Testis (tissue), 3 donors: ENCODE data around the gene CHRNB4. TPM values are rescaled to one million over a fixed set of nuclear protein-coding genes. Genes with fewer than 3 reads are reported as not detected.

Experiments used
- DNase-seq: peaks from one replicate; pipeline ENCODE4 v3.0.0-alpha.2; 2019
- H3K27ac ChIP-seq, 2 donors: fragments of 200-600 bp; sonication (generic); one replicate each; pipeline ENCODE4 v1.5.1; 2019
- H3K27me3 ChIP-seq: fragments of 200-600 bp; sonication (generic); one replicate; pipeline ENCODE4 v1.5.1; 2019
- H3K36me3 ChIP-seq: fragments of 200-600 bp; sonication (generic); one replicate; pipeline ENCODE4 v1.5.1; 2017; ENCODE audit warnings: low read depth; ENCODE audit errors: missing control alignments
- H3K4me1 ChIP-seq: fragments of 200-600 bp; sonication (generic); one replicate; pipeline ENCODE4 v1.5.1; 2019
- H3K4me3 ChIP-seq, 2 donors: fragments of 200-600 bp; sonication (generic); one replicate each; pipeline ENCODE4 v1.5.1; 2017 to 2019
- H3K9me3 ChIP-seq: fragments of 200-600 bp; sonication (generic); one replicate; pipeline ENCODE4 v1.5.1; 2017
- POLR2A ChIP-seq: fragments of 450-650 bp; IDR thresholded peaks from one replicate; pipeline ENCODE4 v1.6.1; 2017; ENCODE audit warnings: antibody characterized with exemption, mild to moderate bottlenecking, moderate library complexity
- WGBS, 2 donors: methylation state at CpG; one replicate each; pipeline ENCODE4 v1.1.5; 2018; 5-methylcytosine and 5-hydroxymethylcytosine counted together
- intact Hi-C: fragments of 100-400 bp; cut with DNase I; formaldehyde crosslinking; loops from one replicate; pipeline ENCODE4 v1.15.1; 2023; ENCODE audit warnings: low total_unique reads
- polyA plus RNA-seq: library from polyadenylated mRNA; stranded (reverse); fragments of 350-450 nt; fragmentation: Illumina TruSeq; extraction: RNeasy Lipid Tissue Mini Kit (QIAGEN cat#74804); gene quantifications from one replicate; pipeline ENCODE4 v1.2.3, GENCODE V29; 2014; ENCODE audit warnings: low read depth, low replicate concordance; ENCODE audit not compliant: insufficient read depth
- small RNA-seq, 2 donors: library from RNA; depleted of rRNA; stranded (forward); fragments of <200 nt; gene quantifications; one replicate each; pipeline ENCODE3, GENCODE V24; 2016
- total RNA-seq, 2 donors: library from RNA; depleted of rRNA; stranded (reverse); fragments of >200 nt; gene quantifications; one replicate each; pipeline ENCODE4 v1.2.3, GENCODE V29; 2016
- TF ChIP-seq, protein P1 (sequence below), 3 experiments: fragments of 450-650 bp in 2 of 3; fragments of 200-600 bp in 1 of 3; sonication (generic) in 1 of 3; IDR thresholded peaks; one replicate each; pipeline ENCODE4 v1.5.1; 2016 to 2019; ENCODE audit warnings: antibody characterized with exemption in 3 of 3, mild to moderate bottlenecking in 2 of 3, moderate library complexity in 1 of 3

The CHRNB4 gene
- total and polyA plus RNA-seq, 3 donors from 2014 or later: 7.4 to 13.1 (median 8.0) TPM

DNA sequence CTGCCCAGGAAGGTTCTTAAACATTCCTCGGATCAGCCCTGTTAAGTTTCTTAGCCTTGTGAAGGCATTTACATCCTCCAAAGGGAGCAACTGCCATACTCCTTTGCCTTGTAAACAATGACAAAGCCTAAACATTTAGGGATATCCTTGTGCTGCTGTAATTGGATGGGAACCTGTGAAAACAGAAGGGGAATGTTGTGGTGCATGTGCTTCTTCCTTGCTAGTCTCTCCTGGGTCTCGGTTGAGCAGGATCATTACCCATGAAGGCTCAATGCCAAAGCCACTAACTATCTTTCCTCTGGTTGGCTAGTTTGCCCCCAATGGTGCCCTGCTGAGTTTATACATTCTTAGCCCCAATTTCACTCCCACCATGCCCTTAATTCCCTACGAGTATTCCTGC lies 37.5 kb downstream of the CHRNB4 start:
- Histone ChIP-seq H3K4me1 (no peaks in the 10 kb centered on the region), H3K9me3 (no peaks in the 10 kb centered on the region), H3K27me3 (no peaks in the 10 kb centered on the region), H3K27ac (no peak overlapping the region), H3K36me3 (no peaks in the 10 kb centered on the region), H3K4me3 (no peak overlapping the region)
- 68 to 81% methylated on average over 3 of the region's 3 CpGs for WGBS, 2 donors
- no peak for DNase-seq
- intact Hi-C loops: no loop called here
- TF ChIP-seq POLR2A: no peak
- TF ChIP-seq, protein P1, sequence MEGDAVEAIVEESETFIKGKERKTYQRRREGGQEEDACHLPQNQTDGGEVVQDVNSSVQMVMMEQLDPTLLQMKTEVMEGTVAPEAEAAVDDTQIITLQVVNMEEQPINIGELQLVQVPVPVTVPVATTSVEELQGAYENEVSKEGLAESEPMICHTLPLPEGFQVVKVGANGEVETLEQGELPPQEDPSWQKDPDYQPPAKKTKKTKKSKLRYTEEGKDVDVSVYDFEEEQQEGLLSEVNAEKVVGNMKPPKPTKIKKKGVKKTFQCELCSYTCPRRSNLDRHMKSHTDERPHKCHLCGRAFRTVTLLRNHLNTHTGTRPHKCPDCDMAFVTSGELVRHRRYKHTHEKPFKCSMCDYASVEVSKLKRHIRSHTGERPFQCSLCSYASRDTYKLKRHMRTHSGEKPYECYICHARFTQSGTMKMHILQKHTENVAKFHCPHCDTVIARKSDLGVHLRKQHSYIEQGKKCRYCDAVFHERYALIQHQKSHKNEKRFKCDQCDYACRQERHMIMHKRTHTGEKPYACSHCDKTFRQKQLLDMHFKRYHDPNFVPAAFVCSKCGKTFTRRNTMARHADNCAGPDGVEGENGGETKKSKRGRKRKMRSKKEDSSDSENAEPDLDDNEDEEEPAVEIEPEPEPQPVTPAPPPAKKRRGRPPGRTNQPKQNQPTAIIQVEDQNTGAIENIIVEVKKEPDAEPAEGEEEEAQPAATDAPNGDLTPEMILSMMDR (IDR thresholded peaks at IDR 0.05): no peak

DNA sequence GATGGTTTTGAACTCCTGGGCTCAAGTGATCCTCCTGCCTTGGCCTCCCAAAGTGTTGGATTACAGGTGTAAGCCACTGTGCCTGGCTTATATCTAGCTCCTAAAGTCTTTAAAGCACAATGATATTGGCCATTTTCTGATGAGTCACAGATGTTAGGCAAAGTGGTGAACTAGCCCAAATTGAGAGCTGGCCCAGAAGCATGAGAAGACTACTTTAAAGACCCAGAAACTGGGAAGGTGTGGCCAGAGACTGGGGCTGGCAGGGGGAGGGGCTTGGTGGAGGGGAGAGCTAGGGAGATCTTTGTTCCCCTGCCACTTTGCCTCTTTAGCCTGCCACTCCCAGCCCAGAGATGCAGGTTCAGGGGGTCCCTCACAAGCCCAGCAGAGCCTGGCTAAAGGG lies 41.8 kb downstream of the CHRNB4 start:
- no peaks in the 10 kb centered on the region for H3K36me3 ChIP-seq
- no peaks in the 10 kb centered on the region for H3K27me3 ChIP-seq
- DNase-seq: no peak
- intact Hi-C loops: no loop called here
- H3K4me3 ChIP-seq: no peak overlapping the region
- H3K4me1 ChIP-seq: no peaks in the 10 kb centered on the region
- no peaks in the 10 kb centered on the region for H3K9me3 ChIP-seq
- TF ChIP-seq POLR2A: no peak
- TF ChIP-seq, protein P1 (IDR thresholded peaks at IDR 0.05): no peak
- no peak overlapping the region for H3K27ac ChIP-seq

DNA sequence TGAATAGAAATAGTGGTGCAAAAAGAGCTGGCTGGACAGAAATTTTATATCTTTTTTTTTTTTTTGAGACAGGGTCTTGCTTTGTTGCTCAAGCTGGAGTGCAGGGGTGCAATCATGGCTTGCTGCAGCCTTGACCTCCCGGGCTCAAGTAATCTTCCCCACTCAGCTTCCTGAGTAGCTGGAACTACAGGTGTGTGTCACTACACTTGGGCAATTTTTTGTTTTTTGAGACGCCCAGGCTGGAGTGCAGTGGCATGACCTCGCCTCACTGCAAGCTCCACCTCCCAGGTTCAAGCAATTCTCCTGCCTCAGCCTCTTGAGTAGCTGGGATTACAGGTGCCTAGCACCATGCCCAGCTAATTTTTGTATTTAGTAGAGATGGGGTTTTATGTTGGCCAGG lies 42.7 kb downstream of the CHRNB4 start:
- Histone ChIP-seq H3K4me1 (no peaks in the 10 kb centered on the region), H3K27me3 (no peaks in the 10 kb centered on the region), H3K9me3 (no peaks in the 10 kb centered on the region), H3K27ac (no peak overlapping the region), H3K36me3 (no peaks in the 10 kb centered on the region), H3K4me3 (no peak overlapping the region)
- TF ChIP-seq POLR2A: no peak
- TF ChIP-seq, protein P1 (IDR thresholded peaks at IDR 0.05): no peak
- intact Hi-C loops: no loop called here
- 86% methylated on average over 3 of the region's 3 CpGs for WGBS, 2 donors
- no peak for DNase-seq

- Histone ChIP-seq H3K36me3 (no peaks in the 10 kb centered on the region), H3K27me3 (no peaks in the 10 kb centered on the region), H3K4me1 (no peaks in the 10 kb centered on the region), H3K9me3 (no peaks in the 10 kb centered on the region), H3K27ac (no peak overlapping the region), H3K4me3 (no peak overlapping the region)
- no peak for TF ChIP-seq POLR2A
- TF ChIP-seq, protein P1 (IDR thresholded peaks at IDR 0.05): no peak
- intact Hi-C loops: no loop called here
- DNase-seq: no peak
- WGBS, 2 donors: 92 to 98% methylated on average over 1 of the region's 1 CpG
Measured at GRCh38 chr15:78597583-78597982, 43.4 kb downstream of the CHRNB4 start.

DNA sequence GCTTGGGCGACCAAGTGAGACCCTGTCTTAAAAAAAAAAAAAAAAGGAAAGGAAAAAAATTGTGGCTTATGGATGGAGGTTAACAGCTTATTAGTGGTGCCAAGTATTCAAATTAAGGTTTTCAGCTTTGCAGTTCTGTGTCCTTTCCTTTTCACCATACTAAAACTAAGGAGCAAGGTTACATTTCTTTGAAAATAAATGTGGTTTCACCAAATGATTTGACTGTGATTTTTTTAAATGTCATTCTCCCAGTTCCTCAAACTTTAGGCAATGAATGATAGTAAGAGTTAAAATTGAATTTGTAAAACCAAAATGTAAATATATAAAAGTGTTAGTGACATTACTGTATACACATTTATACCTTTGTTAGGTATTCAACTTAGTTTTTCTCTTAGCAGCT lies 66.1 kb downstream of the CHRNB4 start:
- Histone ChIP-seq H3K9me3 (no peaks in the 10 kb centered on the region), H3K36me3 (no peaks in the 10 kb centered on the region), H3K4me1 (no peaks in the 10 kb centered on the region), H3K4me3 (no peak overlapping the region), H3K27me3 (no peaks in the 10 kb centered on the region), H3K27ac (no peak overlapping the region)
- DNase-seq: no peak
- intact Hi-C loops: no loop called here
- 89 to 100% methylated on average over 1 of the region's 1 CpG for WGBS, 2 donors
- no peak for TF ChIP-seq POLR2A
- TF ChIP-seq, protein P1 (IDR thresholded peaks at IDR 0.05): no peak

Small RNA genes within 50 kb of the gene (small RNA-seq; reads per million reads assigned to genes)
- gene AC067863.2: 0 reads per million in 2 donors

Other genes starting within 250 kb of the CHRNB4 start
- 10 to 100 TPM; 52.3 to 69.0 TPM for gene IREB2, start 203.0 kb downstream of the CHRNB4 start, total RNA-seq
- 43.1 TPM for gene IREB2, start 203.0 kb downstream of the CHRNB4 start, polyA plus RNA-seq
- 1 to 10 TPM; 5.9 to 8.8 TPM for gene HYKK, start 133.6 kb downstream of the CHRNB4 start, total RNA-seq
- 7.0 TPM for gene HYKK, start 133.6 kb downstream of the CHRNB4 start, polyA plus RNA-seq
- 100 to 1,000 TPM in 1 of 2 donors, 10 to 100 TPM in 1; 97.4 to 117 TPM for gene PSMA4, start 100.8 kb downstream of the CHRNB4 start, total RNA-seq
- gene PSMA4, start 100.8 kb downstream of the CHRNB4 start, polyA plus RNA-seq: 204 TPM
- gene CHRNA5, start 75.7 kb downstream of the CHRNB4 start, total RNA-seq: 1 to 10 TPM; 3.5 to 4.4 TPM
- 3.7 TPM for gene CHRNA5, start 75.7 kb downstream of the CHRNB4 start, polyA plus RNA-seq
- gene CHRNA3, start 20.2 kb downstream of the CHRNB4 start, total RNA-seq: 1 to 10 TPM; 3.1 to 5.7 TPM
- gene CHRNA3, start 20.2 kb downstream of the CHRNB4 start, polyA plus RNA-seq: 4.5 TPM
- gene ADAMTS7, start 170.3 kb upstream of the CHRNB4 start, total RNA-seq: 10 to 100 TPM; 11.6 to 11.9 TPM
- 5.7 TPM for gene ADAMTS7, start 170.3 kb upstream of the CHRNB4 start, polyA plus RNA-seq
- 100 to 1,000 TPM; 413 to 414 TPM for gene MORF4L1, start 231.7 kb upstream of the CHRNB4 start, total RNA-seq
- 1,132 TPM for gene MORF4L1, start 231.7 kb upstream of the CHRNB4 start, polyA plus RNA-seq